HepG2 (cell line): ENCODE data around the gene ABHD3. TPM values are rescaled to one million over a fixed set of nuclear protein-coding genes. Genes with fewer than 3 reads are reported as not detected.

ENCODE experiments used
- BHLHE40 ChIP-seq: IDR thresholded peaks from 2 replicates; pipeline ENCODE4 v1.6.1; 2011; ENCODE audit warnings: low read length, improper control_type of control experiment
- GATAD2A ChIP-seq: IDR thresholded peaks from 2 replicates; pipeline ENCODE4 v1.6.1; 2016
- KMT2B ChIP-seq: IDR thresholded peaks from 2 replicates; pipeline ENCODE4 v1.6.1; 2016; ENCODE audit warnings: missing genetic modification reagents, missing compliant biosample characterization
- MYC ChIP-seq: sonication (generic); formaldehyde crosslinking; IDR thresholded peaks from 2 replicates; pipeline ENCODE4 v1.9.0; 2021; ENCODE audit warnings: missing genetic modification reagents, borderline replicate concordance
- NCOA5 ChIP-seq: sonication (generic); formaldehyde crosslinking; IDR thresholded peaks from 2 replicates; pipeline ENCODE4 v1.4.0; 2020; ENCODE audit warnings: missing genetic modification reagents
- NFKB2 ChIP-seq: sonication (generic); formaldehyde crosslinking; IDR thresholded peaks from 2 replicates; pipeline ENCODE4 v1.4.0; 2020; ENCODE audit warnings: missing genetic modification reagents, borderline replicate concordance
- SAP130 ChIP-seq: IDR thresholded peaks from 2 replicates; pipeline ENCODE4 v1.6.1; 2016; ENCODE audit warnings: low read depth
- SMYD3 ChIP-seq: sonication (generic); formaldehyde crosslinking; IDR thresholded peaks from 2 replicates; pipeline ENCODE4 v1.8.1; 2023; ENCODE audit warnings: mild to moderate bottlenecking, missing genetic modification reagents
- TP53 ChIP-seq: sonication (generic); formaldehyde crosslinking; conservative IDR thresholded peaks from 2 replicates; pipeline ENCODE4 v1.4.0; 2020; ENCODE audit warnings: missing genetic modification reagents
- ZBTB1 ChIP-seq: sonication (generic); formaldehyde crosslinking; IDR thresholded peaks from 2 replicates; pipeline ENCODE4 v1.4.0; 2020; ENCODE audit warnings: missing genetic modification reagents, borderline replicate concordance
- ZNF12 ChIP-seq: sonication (generic); formaldehyde crosslinking; IDR thresholded peaks from 2 replicates; pipeline ENCODE4 v1.5.0; 2020; ENCODE audit warnings: missing genetic modification reagents
- ZNF350 ChIP-seq: sonication (generic); formaldehyde crosslinking; IDR thresholded peaks from 2 replicates; pipeline ENCODE4 v1.4.0; 2020; ENCODE audit warnings: mild to moderate bottlenecking, low read depth, missing genetic modification reagents, borderline replicate concordance
- ZNF557 ChIP-seq: sonication (generic); formaldehyde crosslinking; IDR thresholded peaks from 2 replicates; pipeline ENCODE4 v1.4.0; 2020; ENCODE audit warnings: missing genetic modification reagents
- polyA plus RNA-seq, 8 experiments: library from polyadenylated mRNA; depleted of rRNA in 3 of 8; stranded (reverse) in 7 of 8; unstranded in 1 of 8; fragments of >200 nt; fragmentation: Illumina TruSeq in 4 of 8; extraction: Trizol in 4 of 8; gene quantifications; 2 replicates each; pipeline versions ENCODE4 v1.2.1 to v1.2.3, GENCODE V29; 2011 to 2016; ENCODE audit warnings: low read depth in 4 of 8, missing spikeins in 1 of 8, mixed read lengths in 1 of 8; ENCODE audit not compliant: insufficient read depth in 1 of 8
- total RNA-seq, 5 experiments: library from RNA; depleted of rRNA; stranded (reverse); fragments of >200 nt; fragmentation: Illumina TruSeq; extraction: Trizol; gene quantifications; 2 replicates each; pipeline ENCODE4 v1.2.3, GENCODE V29; 2016; ENCODE audit warnings: low read depth in 1 of 5
- TF ChIP-seq, protein P1 (sequence below): IDR thresholded peaks from 2 replicates; pipeline ENCODE4 v1.6.1; 2012; ENCODE audit warnings: inconsistent platforms
- TF ChIP-seq, protein P2 (sequence below): sonication (generic); formaldehyde crosslinking; IDR thresholded peaks from 2 replicates; pipeline ENCODE4 v1.4.0; 2020; ENCODE audit warnings: missing genetic modification reagents, borderline replicate concordance
- TF ChIP-seq, protein P3 (sequence below): IDR thresholded peaks from 2 replicates; pipeline ENCODE4 v1.6.1; 2018; ENCODE audit warnings: missing genetic modification reagents
- TF ChIP-seq, protein P4 (sequence below): sonication (generic); formaldehyde crosslinking; conservative IDR thresholded peaks from 2 replicates; pipeline ENCODE4 v1.4.0; 2020; ENCODE audit warnings: mild to moderate bottlenecking, missing genetic modification reagents, moderate library complexity
- TF ChIP-seq, protein P5 (sequence below): sonication (generic); formaldehyde crosslinking; IDR thresholded peaks from 2 replicates; pipeline ENCODE4 v1.8.1; 2023; ENCODE audit warnings: mild to moderate bottlenecking, moderate library complexity, missing genetic modification reagents
- TF ChIP-seq, protein P6 (sequence below): sonication (generic); formaldehyde crosslinking; IDR thresholded peaks from 2 replicates; pipeline ENCODE4 v1.5.0; 2020; ENCODE audit warnings: mild to moderate bottlenecking, missing genetic modification reagents, moderate library complexity

Gene ABHD3
- total and polyA plus RNA-seq, 2 of the 13 experiments (the other 11 are each of a cell fraction or from before 2014, with no cell fraction given) = 32.1 to 40.2 TPM

DNA sequence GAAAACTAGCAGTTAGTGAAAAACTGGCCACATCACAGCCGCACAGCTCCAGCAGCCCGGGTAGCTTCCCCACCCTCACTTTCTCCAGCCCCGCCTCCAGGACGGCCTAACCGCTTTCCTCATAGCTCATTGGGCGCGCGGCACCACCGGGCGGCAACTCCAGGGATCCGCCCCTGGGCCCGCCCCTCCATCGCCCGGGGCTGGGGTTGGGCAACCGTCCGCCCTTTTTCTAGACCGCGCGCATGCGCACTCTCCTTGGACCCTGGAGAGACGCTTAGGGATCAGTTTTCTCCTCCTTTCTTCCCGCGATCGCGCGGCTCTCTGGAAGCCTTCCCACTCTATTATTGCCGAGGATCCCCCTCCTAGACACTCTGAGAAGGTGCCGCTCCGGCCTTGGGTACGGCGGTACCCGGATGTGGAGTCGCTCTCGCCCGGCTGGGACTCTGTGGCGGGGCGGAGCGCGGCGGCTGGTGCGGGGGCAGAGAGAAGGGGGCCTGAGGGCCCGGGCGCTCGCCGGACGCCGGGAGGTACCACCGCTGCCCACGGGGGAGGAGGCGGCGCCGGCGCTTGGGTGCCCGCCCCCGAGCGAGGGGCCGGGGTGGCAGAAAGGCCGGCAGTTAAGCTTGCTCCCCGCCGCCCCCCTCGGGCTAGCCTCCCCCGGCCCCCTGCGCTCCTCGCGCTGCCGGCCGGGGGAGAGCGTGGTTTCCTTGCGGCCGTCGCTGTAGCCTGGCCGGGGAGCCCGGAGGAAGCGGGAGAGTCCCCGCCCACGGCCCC is 36.2 kb upstream of the ABHD3 start, which contains the start of gene MIB1 (continued):
- TF ChIP-seq NFKB2 = peak; percentile 85; the same call in 1 of the 2 replicates
- TF ChIP-seq KMT2B = no peak; the same call in 1 of the 2 replicates
- TF ChIP-seq GATAD2A (CRISPR knock-in tag) = peak; percentile 47
- TF ChIP-seq TP53 (CRISPR knock-in tag) = no peak
- TF ChIP-seq ZNF12 = no peak
- TF ChIP-seq MYC = peak; percentile 57; the same call in 1 of the 2 replicates
- TF ChIP-seq, protein P1, sequence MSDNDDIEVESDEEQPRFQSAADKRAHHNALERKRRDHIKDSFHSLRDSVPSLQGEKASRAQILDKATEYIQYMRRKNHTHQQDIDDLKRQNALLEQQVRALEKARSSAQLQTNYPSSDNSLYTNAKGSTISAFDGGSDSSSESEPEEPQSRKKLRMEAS = peak; percentile 34; the same call in 1 of the 2 replicates
- TF ChIP-seq ZNF557 (CRISPR knock-in tag) = no peak
- TF ChIP-seq BHLHE40 = no peak; the same call in 1 of the 2 replicates
- TF ChIP-seq, protein P2, sequence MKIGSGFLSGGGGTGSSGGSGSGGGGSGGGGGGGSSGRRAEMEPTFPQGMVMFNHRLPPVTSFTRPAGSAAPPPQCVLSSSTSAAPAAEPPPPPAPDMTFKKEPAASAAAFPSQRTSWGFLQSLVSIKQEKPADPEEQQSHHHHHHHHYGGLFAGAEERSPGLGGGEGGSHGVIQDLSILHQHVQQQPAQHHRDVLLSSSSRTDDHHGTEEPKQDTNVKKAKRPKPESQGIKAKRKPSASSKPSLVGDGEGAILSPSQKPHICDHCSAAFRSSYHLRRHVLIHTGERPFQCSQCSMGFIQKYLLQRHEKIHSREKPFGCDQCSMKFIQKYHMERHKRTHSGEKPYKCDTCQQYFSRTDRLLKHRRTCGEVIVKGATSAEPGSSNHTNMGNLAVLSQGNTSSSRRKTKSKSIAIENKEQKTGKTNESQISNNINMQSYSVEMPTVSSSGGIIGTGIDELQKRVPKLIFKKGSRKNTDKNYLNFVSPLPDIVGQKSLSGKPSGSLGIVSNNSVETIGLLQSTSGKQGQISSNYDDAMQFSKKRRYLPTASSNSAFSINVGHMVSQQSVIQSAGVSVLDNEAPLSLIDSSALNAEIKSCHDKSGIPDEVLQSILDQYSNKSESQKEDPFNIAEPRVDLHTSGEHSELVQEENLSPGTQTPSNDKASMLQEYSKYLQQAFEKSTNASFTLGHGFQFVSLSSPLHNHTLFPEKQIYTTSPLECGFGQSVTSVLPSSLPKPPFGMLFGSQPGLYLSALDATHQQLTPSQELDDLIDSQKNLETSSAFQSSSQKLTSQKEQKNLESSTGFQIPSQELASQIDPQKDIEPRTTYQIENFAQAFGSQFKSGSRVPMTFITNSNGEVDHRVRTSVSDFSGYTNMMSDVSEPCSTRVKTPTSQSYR (CRISPR knock-in tag) = no peak
- TF ChIP-seq, protein P3, sequence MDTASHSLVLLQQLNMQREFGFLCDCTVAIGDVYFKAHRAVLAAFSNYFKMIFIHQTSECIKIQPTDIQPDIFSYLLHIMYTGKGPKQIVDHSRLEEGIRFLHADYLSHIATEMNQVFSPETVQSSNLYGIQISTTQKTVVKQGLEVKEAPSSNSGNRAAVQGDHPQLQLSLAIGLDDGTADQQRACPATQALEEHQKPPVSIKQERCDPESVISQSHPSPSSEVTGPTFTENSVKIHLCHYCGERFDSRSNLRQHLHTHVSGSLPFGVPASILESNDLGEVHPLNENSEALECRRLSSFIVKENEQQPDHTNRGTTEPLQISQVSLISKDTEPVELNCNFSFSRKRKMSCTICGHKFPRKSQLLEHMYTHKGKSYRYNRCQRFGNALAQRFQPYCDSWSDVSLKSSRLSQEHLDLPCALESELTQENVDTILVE (CRISPR knock-in tag) = peak; percentile 72; the same call in 1 of the 2 replicates
- no peak for TF ChIP-seq NCOA5 (CRISPR knock-in tag)
- TF ChIP-seq ZBTB1 (CRISPR knock-in tag) = no peak
- no peak for TF ChIP-seq SMYD3
- TF ChIP-seq SAP130 (CRISPR knock-in tag) = peak; percentile 76; the same call in 1 of the 2 replicates
- TF ChIP-seq, protein P4, sequence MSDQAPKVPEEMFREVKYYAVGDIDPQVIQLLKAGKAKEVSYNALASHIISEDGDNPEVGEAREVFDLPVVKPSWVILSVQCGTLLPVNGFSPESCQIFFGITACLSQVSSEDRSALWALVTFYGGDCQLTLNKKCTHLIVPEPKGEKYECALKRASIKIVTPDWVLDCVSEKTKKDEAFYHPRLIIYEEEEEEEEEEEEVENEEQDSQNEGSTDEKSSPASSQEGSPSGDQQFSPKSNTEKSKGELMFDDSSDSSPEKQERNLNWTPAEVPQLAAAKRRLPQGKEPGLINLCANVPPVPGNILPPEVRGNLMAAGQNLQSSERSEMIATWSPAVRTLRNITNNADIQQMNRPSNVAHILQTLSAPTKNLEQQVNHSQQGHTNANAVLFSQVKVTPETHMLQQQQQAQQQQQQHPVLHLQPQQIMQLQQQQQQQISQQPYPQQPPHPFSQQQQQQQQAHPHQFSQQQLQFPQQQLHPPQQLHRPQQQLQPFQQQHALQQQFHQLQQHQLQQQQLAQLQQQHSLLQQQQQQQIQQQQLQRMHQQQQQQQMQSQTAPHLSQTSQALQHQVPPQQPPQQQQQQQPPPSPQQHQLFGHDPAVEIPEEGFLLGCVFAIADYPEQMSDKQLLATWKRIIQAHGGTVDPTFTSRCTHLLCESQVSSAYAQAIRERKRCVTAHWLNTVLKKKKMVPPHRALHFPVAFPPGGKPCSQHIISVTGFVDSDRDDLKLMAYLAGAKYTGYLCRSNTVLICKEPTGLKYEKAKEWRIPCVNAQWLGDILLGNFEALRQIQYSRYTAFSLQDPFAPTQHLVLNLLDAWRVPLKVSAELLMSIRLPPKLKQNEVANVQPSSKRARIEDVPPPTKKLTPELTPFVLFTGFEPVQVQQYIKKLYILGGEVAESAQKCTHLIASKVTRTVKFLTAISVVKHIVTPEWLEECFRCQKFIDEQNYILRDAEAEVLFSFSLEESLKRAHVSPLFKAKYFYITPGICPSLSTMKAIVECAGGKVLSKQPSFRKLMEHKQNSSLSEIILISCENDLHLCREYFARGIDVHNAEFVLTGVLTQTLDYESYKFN (CRISPR knock-in tag) = peak; percentile 41
- TF ChIP-seq, protein P5, sequence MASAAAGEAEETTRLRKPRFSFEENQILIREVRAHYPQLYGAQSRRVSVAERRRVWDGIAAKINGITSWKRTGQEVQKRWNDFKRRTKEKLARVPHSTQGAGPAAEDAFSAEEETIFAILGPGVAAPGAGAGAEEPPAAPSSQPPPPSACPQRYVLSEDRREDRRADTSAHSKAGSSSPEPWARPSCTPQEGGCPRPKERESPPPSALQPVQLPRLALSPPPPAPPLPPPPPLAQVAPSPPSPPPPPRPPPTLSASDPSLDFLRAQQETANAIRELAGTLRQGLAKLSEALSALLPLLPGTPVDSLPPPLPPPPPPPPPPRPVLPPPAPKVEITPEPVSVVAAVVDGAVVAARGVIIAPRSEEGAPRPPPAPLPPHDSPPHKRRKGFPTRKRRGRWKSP (CRISPR knock-in tag) = peak; percentile 63; the same call in 1 of the 2 replicates
- TF ChIP-seq, protein P6, sequence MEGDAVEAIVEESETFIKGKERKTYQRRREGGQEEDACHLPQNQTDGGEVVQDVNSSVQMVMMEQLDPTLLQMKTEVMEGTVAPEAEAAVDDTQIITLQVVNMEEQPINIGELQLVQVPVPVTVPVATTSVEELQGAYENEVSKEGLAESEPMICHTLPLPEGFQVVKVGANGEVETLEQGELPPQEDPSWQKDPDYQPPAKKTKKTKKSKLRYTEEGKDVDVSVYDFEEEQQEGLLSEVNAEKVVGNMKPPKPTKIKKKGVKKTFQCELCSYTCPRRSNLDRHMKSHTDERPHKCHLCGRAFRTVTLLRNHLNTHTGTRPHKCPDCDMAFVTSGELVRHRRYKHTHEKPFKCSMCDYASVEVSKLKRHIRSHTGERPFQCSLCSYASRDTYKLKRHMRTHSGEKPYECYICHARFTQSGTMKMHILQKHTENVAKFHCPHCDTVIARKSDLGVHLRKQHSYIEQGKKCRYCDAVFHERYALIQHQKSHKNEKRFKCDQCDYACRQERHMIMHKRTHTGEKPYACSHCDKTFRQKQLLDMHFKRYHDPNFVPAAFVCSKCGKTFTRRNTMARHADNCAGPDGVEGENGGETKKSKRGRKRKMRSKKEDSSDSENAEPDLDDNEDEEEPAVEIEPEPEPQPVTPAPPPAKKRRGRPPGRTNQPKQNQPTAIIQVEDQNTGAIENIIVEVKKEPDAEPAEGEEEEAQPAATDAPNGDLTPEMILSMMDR = no peak
- peak; percentile 32; the same call in 1 of the 2 replicates for TF ChIP-seq ZNF350 (CRISPR knock-in tag)
